Raji (cell line): ENCODE measurements around the gene LRRC27.

ENCODE experiments used
- POLR2A ChIP-seq: IDR thresholded peaks from 2 replicates; pipeline ENCODE4 v1.6.1; 2011; ENCODE audit warnings: low read depth, low read length, control low read depth; ENCODE audit not compliant: insufficient read depth

LRRC27 gene

GRCh38 chr10:132331601-132332432 lies at the start of gene LRRC27:
TSS of gene LRRC27 (plus strand) at chr10:132332193. CDS start at chr10:132333525, 1,332 bp downstream.
- TF ChIP-seq POLR2A, result peak; percentile 80

- no peak for TF ChIP-seq POLR2A
These were observed 49.1 kb upstream of the LRRC27 start for GRCh38 chr10:132282667-132283603.

GRCh38 chr10:132283604-132284382 lies 48.2 kb upstream of the LRRC27 start:
- TF ChIP-seq POLR2A, result no peak

- TF ChIP-seq POLR2A, result no peak
These were observed 42.6 kb upstream of the LRRC27 start for GRCh38 chr10:132289439-132289838.

- no peak for TF ChIP-seq POLR2A
These were observed 41.4 kb upstream of the LRRC27 start for GRCh38 chr10:132290631-132291030.

- no peak for TF ChIP-seq POLR2A
These were observed 40.2 kb upstream of the LRRC27 start for GRCh38 chr10:132291826-132292225.

GRCh38 chr10:132292287-132293200 lies 39.4 kb upstream of the LRRC27 start:
- no peak for TF ChIP-seq POLR2A

- no peak for TF ChIP-seq POLR2A
These were observed 38.7 kb upstream of the LRRC27 start for GRCh38 chr10:132293201-132293812.

GRCh38 chr10:132293813-132294520 lies 38.0 kb upstream of the LRRC27 start:
- no peak for TF ChIP-seq POLR2A

GRCh38 chr10:132294561-132295318 lies 37.3 kb upstream of the LRRC27 start:
- no peak for TF ChIP-seq POLR2A

GRCh38 chr10:132296666-132297443 lies 35.1 kb upstream of the LRRC27 start:
- no peak for TF ChIP-seq POLR2A

GRCh38 chr10:132297526-132297925 lies 34.5 kb upstream of the LRRC27 start:
- TF ChIP-seq POLR2A, result no peak
